DMS153 treated with DMSO at 0.1 percent for 48 hours (cell line): Measurements from ENCODE around the gene NFKBIE.

ENCODE experiments used
- DNase-seq: peaks from one replicate; lab custom pipeline; 2025; ENCODE audit not compliant: unreplicated experiment; lab: John Stamatoyannopoulos, UW

NFKBIE gene

GRCh38 chr6:44216677-44217331 is 48.5 kb downstream of the NFKBIE start, which contains the start of gene MYMX:
MYMX (plus strand) TSS chr6:44216926; CDS start chr6:44217472, 546 bp downstream.
- no peak for DNase-seq

DNA sequence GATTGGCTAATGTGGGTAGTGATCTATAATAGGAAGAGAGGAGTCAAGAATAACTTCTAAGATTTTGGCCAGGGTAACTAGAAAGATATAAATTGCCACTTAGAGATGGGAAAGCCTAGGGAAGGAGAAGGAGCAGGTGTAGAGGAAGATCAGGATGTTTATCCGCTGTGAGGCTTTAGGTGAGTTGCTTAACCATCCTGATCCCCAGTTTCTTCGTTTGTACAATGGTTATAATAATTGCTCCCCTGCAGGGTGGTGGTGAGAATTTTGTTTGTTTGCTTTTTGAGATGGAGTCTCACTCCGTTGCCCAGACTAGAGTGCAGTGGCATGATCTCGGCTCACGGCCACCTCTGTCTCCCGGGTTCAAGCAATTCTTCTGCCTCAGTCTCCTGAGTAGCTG is 51.0 kb downstream of the NFKBIE start:
- DNase-seq, result no peak

DNA sequence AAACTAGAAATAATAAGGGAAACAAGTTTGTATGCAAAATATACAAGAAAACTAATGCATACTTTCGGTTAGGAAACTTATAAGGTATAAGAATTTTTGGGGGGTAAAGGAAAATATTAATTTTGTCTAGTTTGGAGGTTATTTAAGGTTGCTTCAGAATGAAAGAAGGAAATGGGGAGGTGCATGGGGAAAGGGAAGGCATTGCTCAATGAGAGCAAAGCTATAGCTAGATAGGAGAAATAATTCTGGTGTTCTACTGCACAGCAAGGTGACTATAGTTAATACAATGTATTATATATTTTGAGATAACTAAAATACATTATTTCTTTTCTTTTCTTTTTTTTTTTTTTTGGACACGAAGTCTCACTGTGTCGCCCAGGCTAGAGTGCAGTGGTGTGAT is 54.1 kb downstream of the NFKBIE start:
- DNase-seq, result no peak
